GM13977 (cell line): Measurements from ENCODE around the gene ASH1L.
"Not testable (repeated sequence)": the region's sequence is repeated elsewhere in the genome, so short reads cannot be mapped to it uniquely, and the experiment has no call there.

Experiments
- DNase-seq: peaks from one replicate; pipeline ENCODE4 v3.0.0; 2012; ENCODE audit warnings: low spot score
- in situ Hi-C: fragments of 300-500 bp; cut with MboI; formaldehyde crosslinking; loops from one replicate; pipeline ENCODE4 v1.12.0; 2022; ENCODE audit warnings: low sequenced_read_pairs, low pct_unique_long_range_greater_than_20kb, mixed read lengths, inconsistent platforms; ENCODE audit not compliant: unreplicated experiment
- TF ChIP-seq, protein P1 (sequence below): IDR thresholded peaks from 2 replicates; pipeline ENCODE4 v1.5.1; 2012; ENCODE audit warnings: mild to moderate bottlenecking, control low read depth; ENCODE audit not compliant: insufficient read depth; ENCODE audit errors: extremely low read depth, missing control alignments

ASH1L gene

GRCh38 chr1:155526356-155526755 is 36.2 kb downstream of the ASH1L start:
- in situ Hi-C loops = no loop called here
- TF ChIP-seq, protein P1, sequence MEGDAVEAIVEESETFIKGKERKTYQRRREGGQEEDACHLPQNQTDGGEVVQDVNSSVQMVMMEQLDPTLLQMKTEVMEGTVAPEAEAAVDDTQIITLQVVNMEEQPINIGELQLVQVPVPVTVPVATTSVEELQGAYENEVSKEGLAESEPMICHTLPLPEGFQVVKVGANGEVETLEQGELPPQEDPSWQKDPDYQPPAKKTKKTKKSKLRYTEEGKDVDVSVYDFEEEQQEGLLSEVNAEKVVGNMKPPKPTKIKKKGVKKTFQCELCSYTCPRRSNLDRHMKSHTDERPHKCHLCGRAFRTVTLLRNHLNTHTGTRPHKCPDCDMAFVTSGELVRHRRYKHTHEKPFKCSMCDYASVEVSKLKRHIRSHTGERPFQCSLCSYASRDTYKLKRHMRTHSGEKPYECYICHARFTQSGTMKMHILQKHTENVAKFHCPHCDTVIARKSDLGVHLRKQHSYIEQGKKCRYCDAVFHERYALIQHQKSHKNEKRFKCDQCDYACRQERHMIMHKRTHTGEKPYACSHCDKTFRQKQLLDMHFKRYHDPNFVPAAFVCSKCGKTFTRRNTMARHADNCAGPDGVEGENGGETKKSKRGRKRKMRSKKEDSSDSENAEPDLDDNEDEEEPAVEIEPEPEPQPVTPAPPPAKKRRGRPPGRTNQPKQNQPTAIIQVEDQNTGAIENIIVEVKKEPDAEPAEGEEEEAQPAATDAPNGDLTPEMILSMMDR = no peak
- no peak for DNase-seq

DNA sequence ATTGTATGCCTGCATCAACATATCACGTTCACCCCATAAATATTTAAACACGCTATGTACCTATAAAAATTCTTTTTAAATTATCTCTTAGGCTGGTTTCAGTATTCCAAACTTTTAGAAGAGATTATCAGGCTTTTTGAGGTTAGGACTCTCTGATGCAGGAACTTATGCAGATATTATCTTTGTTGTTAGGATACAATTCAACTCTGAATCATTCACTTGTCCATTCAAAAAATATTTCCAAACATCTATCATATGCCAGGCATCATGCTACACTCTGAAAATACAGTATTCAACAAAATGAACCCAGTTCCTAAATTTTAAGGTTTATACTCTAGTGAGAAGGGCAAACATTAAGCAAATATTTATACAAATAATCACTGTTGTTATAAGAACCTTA is 40.5 kb downstream of the ASH1L start:
- DNase-seq = no peak
- TF ChIP-seq, protein P1 = no peak
- in situ Hi-C loops = no loop called here

DNA sequence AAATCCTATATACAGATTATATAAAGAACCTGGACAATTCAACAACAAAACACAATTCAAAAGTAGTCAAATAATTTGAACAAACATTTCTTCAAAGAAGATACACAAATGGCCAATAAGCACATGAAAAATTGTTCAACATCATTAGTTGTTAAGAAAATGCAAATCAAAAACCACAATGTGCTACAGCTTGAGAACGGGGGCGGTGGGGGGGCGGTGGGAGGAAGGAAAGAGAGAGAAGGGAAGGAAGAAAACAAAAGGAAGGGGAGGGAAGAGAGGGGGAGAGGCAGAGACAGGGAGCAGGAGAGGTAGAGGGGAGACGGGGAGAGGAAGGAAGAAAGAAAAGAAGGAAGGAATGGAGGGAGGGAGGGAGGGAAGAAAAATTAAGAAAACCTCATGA is 44.1 kb downstream of the ASH1L start:
- no peak for DNase-seq
- in situ Hi-C loops = no loop called here
- TF ChIP-seq, protein P1 = no peak

- in situ Hi-C loops = no loop called here
- no peak for DNase-seq
- TF ChIP-seq, protein P1 = no peak
Observed at GRCh38 chr1:155514582-155515187, 47.9 kb downstream of the ASH1L start.

- no peak for DNase-seq
- in situ Hi-C loops = no loop called here
- TF ChIP-seq, protein P1 = no peak
Observed at GRCh38 chr1:155513300-155513916, 49.2 kb downstream of the ASH1L start.

DNA sequence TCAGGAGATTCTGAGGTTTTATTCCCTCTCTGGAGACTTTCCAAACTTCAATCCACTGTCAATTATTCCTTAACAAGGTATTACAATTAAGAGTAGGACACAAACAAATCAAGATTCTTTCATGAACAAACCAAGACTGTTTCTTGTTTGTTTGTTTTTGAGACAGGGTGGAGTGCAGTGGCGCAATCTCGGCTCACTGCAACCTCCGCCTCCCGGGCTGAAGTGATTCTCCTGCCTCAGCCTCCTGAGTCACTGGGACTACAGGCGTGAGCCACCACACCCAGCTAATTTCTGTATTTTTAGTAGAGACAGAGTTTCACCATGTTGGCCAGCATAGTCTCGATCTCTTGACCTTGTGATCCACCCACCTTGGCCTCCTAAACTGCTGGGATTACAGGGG is 51.2 kb downstream of the ASH1L start:
- DNase-seq, in situ Hi-C loops: not testable (repeated sequence)

DNA sequence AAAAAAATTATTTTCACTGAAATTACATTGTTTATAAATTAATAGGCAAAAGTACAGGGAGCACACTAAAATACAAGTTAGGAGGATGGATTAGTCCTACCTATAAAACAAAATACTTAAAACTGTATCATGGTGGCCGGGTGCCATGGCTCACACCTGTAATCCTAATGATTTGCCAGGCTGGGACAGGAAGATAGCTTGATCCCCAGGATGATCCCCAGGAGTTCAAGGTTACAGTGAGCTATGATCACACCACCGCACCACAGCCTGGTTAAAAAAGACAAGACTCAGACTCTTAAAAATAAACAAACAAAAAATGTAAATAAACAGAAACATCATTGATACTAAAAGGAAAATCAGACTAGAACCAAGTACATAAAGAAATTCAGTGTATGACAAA is 53.5 kb downstream of the ASH1L start:
- TF ChIP-seq, protein P1 = no peak
- DNase-seq = no peak
- in situ Hi-C loops = loop anchor here (10.0 kb wide), 1 partner anchor 174 kb away; no protein-coding TSS in a partner anchor
